PC-3 (cell line): ENCODE measurements around the gene SDK1.

ENCODE experiments used
- CTCF ChIP-seq: fragments of 300-600 bp; sonication (generic); conservative IDR thresholded peaks from 2 replicates; pipeline ENCODE4 v1.5.1; 2017; ENCODE audit warnings: antibody characterized with exemption, low read depth, mild to moderate bottlenecking, low read length
- EZH2 ChIP-seq: fragments of 300-600 bp; sonication (generic); IDR thresholded peaks from one replicate; pipeline ENCODE4 v1.6.1; 2017; ENCODE audit warnings: antibody characterized with exemption, mild to moderate bottlenecking, low read length; ENCODE audit not compliant: unreplicated experiment
- EZH2phosphoT487 ChIP-seq: fragments of 300-600 bp; sonication (generic); IDR thresholded peaks from 2 replicates; pipeline ENCODE4 v1.6.1; 2018; ENCODE audit warnings: mild to moderate bottlenecking, antibody characterized with exemption, low read length, borderline replicate concordance

GRCh38 chr7:3806516-3806915 lies 505.5 kb downstream of the SDK1 start:
- TF ChIP-seq CTCF (no peak), EZH2 (no peak), EZH2phosphoT487 (no peak)
